ENCODE data around the gene CMC2.

The CMC2 gene

DNA sequence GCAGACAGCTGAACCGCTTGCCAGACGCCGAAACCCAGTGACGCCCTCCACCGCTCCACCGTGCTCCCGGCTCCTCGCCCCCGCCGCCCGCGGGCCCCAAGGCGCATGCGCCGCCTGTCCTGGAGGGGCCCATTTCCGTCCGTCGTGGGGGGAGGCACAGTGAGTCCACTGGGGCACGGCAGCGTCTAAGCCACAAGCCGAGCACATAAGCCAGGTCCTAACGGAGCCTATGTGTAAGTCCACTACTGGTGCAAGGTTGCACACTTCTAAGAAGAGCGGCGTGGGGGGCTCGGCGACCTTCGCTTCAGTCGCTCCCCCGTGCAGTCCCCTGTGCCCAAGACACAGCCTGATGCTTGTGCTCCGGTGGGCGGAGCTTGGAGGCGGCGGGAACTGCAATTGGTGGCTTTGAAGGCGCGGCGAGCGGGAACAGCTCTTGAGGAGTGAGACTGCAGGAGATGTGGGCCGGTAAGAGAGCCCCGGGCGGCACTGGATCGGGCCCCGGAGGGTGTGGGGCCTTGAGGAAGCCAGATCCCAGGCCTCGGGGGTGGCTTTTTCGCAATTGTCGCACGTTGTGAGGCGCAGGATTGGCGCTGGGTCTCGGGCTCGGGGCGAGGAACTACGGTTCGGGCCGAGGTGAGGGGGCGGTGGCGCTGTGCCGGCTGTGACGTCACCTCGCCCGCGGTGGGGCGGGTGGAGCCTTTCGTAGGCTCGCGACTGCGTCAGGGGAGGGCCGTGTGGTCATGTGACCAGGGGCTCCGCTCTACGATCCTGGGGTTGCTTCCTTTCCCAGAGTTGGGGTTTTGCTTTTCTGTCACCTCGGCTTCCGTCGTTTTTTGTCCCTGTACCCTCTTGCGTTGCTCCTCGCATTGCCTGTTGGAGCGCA, at the start of gene CMC2, which contains the start of gene CENPN:
Gene CMC2 (minus strand): TSS at position 73 of the 883 bp plus-strand sequence. CDS start 9,491 bp downstream, outside the sequence.
Gene CENPN (plus strand): TSS at position 402 of the 883 bp plus-strand sequence. CDS start 4,726 bp downstream, outside the sequence.
- peaks cover 92% of the 10 kb centered on the region for H3K79me2 ChIP-seq (ENCODE audit: control insufficient read depth, low read length)
- H3K36me3 ChIP-seq (ENCODE audit: control insufficient read depth, low read length): peaks cover 53% of the 10 kb centered on the region
- H3F3A ChIP-seq (ENCODE audit: control insufficient read depth, insufficient read depth): peaks cover 5% of the 10 kb centered on the region; the same call in 1 of the 2 replicates
- no peak for TF ChIP-seq CTCF (IDR thresholded peaks at IDR 0.05; ENCODE audit: low read depth, low read length, poor library complexity, severe bottlenecking)
- no peak for TF ChIP-seq EZH2phosphoT487 (IDR thresholded peaks at IDR 0.05; ENCODE audit: borderline replicate concordance, low read length)
- H3K4me2 ChIP-seq (ENCODE audit: low read length): peak within 1 kb of the TSS; percentile 84
- H4K20me1 ChIP-seq (ENCODE audit: control insufficient read depth, insufficient read depth, low read depth, low read length): peaks cover 34% of the 10 kb centered on the region
- H3K9me3 ChIP-seq (ENCODE audit: control insufficient read depth, insufficient read depth, low read length): no peaks in the 10 kb centered on the region
- H3K9me2 ChIP-seq (replicated peaks; ENCODE audit: control insufficient read depth, low read length): no peaks in the 10 kb centered on the region
- peak within 1 kb of the TSS; percentile 86 for H3K27ac ChIP-seq (ENCODE audit: low read depth, low read length)
- peaks cover 39% of the 10 kb centered on the region for H3K4me1 ChIP-seq (ENCODE audit: control insufficient read depth, low read length)
- H3K4me3 ChIP-seq (ENCODE audit: low read length): peak within 1 kb of the TSS; percentile 94
- H3K27me3 ChIP-seq (ENCODE audit: control insufficient read depth, low read length): no peaks in the 10 kb centered on the region

- Histone ChIP-seq H3K4me2 (ENCODE audit: low read length) (no peak overlapping the region), H3K9me2 (replicated peaks; ENCODE audit: control insufficient read depth, low read length) (no peaks in the 10 kb centered on the region), H3K4me1 (ENCODE audit: control insufficient read depth, low read length) (peaks cover 2% of the 10 kb centered on the region; the same call in 1 of the 2 replicates), H3K27ac (ENCODE audit: low read depth, low read length) (no peak overlapping the region), H3K27me3 (ENCODE audit: control insufficient read depth, low read length) (no peaks in the 10 kb centered on the region), H3K79me2 (ENCODE audit: control insufficient read depth, low read length) (no peaks in the 10 kb centered on the region), H3K4me3 (ENCODE audit: low read length) (no peak overlapping the region), H3K9me3 (ENCODE audit: control insufficient read depth, insufficient read depth, low read length) (peaks cover 7% of the 10 kb centered on the region; the same call in 1 of the 2 replicates), H4K20me1 (ENCODE audit: control insufficient read depth, insufficient read depth, low read depth, low read length) (no peaks in the 10 kb centered on the region), H3K36me3 (ENCODE audit: control insufficient read depth, low read length) (no peaks in the 10 kb centered on the region), H3F3A (ENCODE audit: control insufficient read depth, insufficient read depth) (no peaks in the 10 kb centered on the region)
- TF ChIP-seq CTCF (IDR thresholded peaks at IDR 0.05; ENCODE audit: low read depth, low read length, poor library complexity, severe bottlenecking): no peak
- TF ChIP-seq EZH2phosphoT487 (IDR thresholded peaks at IDR 0.05; ENCODE audit: borderline replicate concordance, low read length): no peak
These were observed 47.1 kb upstream of the CMC2 start for GRCh38 chr16:81053761-81054160.

DNA sequence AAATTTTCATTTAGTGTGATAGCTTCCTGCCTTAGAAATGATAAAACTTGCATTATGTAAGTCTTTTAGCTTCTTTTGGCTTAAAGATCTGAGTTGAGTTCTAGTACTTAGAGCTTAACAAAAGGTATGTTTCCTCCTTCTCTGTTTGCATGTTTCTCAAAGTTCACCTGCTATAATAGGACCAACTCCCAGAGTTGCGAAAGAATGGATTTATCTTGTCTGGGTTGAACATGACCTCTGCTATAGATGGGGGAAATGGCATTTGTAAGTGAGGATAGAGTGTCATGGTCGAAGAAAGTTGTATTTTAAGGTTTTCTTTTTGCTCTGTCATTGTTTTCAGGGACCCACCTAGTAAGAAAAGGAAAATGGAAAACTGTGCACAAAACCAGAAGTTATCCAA, 36.1 kb upstream of the CMC2 start:
- H3K36me3 ChIP-seq (ENCODE audit: control insufficient read depth, low read length): peaks cover 39% of the 10 kb centered on the region
- no peaks in the 10 kb centered on the region for H3K9me2 ChIP-seq (replicated peaks; ENCODE audit: control insufficient read depth, low read length)
- H3K9me3 ChIP-seq (ENCODE audit: control insufficient read depth, insufficient read depth, low read length): no peaks in the 10 kb centered on the region
- H4K20me1 ChIP-seq (ENCODE audit: control insufficient read depth, insufficient read depth, low read depth, low read length): no peaks in the 10 kb centered on the region
- H3F3A ChIP-seq (ENCODE audit: control insufficient read depth, insufficient read depth): no peaks in the 10 kb centered on the region
- no peak overlapping the region for H3K4me3 ChIP-seq (ENCODE audit: low read length)
- no peak overlapping the region for H3K27ac ChIP-seq (ENCODE audit: low read depth, low read length)
- peaks cover 21% of the 10 kb centered on the region for H3K79me2 ChIP-seq (ENCODE audit: control insufficient read depth, low read length)
- no peak for TF ChIP-seq CTCF (IDR thresholded peaks at IDR 0.05; ENCODE audit: low read depth, low read length, poor library complexity, severe bottlenecking)
- H3K4me1 ChIP-seq (ENCODE audit: control insufficient read depth, low read length): no peaks in the 10 kb centered on the region
- no peaks in the 10 kb centered on the region for H3K27me3 ChIP-seq (ENCODE audit: control insufficient read depth, low read length)
- H3K4me2 ChIP-seq (ENCODE audit: low read length): no peak overlapping the region
